Stimulated activated CD4-positive, alpha-beta T cell treated with anti-CD3 and anti-CD28 coated beads, Interleukin-2, amount 100 ng/mL, for 4 hours (primary cell): ENCODE data around the gene DOCK10.

Experiments
- DNase-seq: peaks from one replicate; pipeline ENCODE4 v3.0.0-alpha.2; 2020; ENCODE audit warnings: low read depth

The DOCK10 gene

DNA sequence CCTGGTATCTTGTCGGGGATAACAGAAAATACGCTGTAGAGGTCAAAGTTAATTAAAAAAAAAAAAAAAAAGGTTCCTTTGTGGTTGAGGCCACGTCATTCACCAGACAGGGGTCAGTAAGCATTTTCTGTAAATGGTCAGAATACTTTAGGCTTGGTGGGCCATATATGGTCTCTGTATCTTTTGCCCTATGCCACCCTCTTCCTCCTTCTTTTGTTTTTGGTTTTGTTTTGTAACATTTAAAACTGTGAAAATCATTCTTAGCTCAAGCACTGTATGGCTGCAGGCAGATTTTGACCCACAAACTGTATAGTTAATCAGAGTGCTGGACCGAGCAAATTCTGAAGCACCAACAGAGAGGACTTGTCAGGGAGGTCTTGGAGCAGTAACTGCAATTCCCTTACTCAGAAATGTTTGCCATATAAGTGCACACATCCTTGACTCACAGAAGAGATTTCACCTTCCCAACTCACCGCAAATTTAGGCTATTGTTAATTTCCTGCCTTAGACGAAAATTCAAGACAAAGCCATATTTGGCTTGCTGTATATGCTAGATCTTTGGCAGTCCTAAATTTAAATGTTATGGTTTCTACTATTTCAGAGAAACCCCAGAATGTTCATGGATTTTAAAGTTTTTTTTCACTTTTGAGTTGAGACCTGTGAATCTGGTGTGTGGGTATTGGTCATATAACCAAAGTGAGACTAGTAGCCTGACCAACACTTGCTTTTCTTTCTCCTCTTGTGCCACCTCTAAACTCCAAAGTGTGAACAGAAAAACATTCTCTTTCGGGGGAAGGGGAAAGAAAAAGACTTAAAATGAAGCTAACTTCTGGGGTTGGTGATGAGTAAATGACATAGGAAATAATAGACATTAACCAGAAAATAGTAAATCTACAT, 65.4 kb downstream of the DOCK10 start:
- no peak for DNase-seq

DNA sequence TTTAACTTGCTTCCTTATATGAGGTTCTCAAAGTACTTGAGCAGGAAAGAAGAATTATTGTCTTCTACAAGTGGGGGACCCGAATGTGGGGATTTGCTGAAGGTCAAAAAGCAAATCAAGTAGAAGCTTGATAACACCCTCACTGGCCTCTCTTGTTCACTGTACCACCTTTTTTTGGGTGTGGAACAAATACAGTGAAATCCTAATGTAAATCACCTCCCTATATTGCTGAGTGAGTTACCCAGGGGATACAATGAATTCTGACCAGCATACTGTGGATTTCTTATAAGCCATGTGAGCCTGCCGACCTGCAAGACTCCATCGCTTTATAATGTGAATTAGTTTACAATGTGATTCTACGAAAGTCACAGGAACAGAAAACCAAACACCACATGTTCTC, 66.5 kb downstream of the DOCK10 start:
- no peak for DNase-seq

DNA sequence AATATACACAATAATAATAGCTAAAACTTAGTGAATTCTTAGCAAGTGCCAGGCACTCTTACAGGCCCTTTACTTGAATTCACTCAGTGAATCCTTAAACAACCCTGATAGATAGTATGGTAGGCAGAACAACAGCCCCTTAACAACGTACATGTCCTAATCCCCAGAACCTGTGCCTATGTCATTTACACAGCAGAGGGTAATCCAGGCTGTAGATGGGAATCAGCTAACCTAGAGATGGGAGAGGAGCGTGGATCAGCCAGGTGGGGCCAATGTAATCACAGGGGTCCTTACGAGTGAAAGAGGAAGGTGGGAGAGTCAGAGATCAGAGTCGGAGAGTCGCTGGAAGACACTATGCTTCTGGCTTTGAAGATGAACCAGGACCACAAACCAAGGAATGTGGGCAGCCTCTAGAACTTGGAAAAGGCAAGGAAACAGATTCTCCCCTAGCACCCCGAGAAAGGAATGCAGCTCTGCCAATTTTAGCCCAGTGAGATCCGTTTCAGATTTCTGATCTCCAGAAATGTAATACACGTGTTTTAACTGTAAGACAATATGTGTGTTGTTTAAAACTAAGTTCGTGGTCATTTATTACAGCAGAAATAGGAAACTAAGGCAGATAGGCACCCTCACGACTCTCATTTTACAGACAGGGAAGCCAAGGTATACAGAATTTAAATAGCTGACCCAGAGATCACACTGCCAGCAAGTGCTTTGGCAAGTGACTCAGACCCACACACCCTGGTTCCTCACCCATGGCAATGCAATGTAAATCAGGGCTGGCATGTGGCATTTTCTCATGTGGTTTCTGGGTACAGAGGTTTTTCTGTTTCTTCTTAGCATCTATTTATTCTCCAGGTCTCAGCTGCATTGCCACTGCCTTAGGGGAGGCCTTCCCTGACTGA, 68.9 kb downstream of the DOCK10 start:
- no peak for DNase-seq

DNA sequence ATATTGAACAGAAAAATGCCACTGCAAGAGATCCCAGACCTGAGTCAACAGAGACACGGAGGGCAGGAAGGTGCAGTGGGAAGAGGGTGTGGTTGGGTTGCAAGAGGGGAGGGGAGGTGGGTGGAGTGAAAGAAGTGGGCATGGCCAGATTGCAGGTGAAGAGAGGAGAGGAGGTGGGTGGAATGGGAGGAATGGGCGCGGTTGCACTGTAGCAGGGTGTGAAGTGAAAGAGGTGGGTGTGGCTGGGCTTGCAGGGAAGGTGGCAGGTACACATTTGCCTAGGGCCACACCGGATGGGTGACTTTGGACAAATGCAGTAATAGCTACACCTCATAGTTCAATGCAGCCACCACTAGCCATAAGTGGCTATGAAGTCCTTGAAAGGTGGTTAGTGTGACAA, 71.1 kb downstream of the DOCK10 start:
- DNase-seq: no peak

DNA sequence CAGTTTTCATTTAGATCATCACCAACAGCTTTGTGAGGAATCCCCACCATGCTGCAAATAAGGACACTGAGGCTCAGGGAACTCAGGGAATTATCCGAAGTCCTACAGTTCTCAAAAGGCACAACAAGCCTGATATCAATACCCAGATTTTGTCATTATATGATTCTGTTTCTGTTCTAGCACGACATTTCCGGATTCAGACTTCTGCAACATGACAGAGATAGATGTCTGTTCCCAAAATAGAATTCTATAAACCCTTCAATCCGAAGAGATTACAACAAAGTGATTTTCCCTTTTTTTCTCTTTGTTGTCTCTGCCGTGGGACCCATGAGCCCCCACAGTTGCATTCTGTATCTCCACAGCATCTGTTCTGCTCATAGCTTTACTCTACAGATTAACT, 72.0 kb downstream of the DOCK10 start:
- DNase-seq: no peak

DNA sequence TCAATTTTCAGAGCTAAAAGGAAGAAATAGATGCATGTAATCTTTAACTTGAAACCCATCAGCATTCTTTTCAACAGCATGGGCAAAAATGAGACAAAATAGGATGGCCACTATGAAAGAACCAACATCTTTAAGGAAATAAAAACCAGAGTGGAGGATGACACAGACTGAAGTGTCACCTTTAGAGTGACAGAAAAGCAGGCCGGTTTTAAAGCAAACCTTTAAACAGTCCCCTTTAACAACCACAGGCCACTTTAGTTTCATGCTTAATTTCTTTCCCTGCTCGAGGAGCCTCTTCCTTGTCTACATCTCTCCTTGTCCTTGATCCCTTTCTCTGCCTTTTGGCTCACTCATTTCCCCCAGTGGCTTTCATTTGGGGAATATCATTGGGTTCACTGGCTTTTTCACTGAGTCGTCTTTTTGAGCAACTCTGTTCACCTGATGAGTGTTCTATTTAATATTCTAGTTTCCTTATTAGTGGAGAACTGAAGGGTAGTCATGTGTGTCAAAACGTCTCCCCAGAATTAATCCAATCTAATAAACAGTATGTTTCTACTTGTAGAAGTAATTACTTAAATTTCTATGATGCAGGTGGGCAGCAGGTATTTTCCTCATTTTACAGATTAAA, 72.5 kb downstream of the DOCK10 start:
- DNase-seq: no peak

DNA sequence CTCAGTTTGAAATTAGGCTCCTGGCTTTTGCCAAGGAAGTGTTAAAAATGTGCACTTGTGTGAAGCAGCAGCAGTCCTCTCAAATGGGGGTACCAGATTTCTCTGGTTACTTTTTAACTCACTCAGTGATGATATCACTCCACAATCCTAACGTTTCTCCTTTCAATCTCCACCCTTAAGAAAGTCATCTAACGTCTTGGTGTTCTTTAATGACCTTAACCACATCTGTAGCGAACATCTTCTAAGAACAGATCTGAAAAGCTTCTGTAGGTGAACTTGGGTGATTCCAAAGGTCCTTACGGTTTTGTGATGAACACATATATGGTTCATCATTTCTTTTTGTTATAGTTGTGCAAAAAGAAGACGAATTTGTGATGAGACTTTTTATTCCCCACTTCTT, 73.2 kb downstream of the DOCK10 start:
- no peak for DNase-seq

DNA sequence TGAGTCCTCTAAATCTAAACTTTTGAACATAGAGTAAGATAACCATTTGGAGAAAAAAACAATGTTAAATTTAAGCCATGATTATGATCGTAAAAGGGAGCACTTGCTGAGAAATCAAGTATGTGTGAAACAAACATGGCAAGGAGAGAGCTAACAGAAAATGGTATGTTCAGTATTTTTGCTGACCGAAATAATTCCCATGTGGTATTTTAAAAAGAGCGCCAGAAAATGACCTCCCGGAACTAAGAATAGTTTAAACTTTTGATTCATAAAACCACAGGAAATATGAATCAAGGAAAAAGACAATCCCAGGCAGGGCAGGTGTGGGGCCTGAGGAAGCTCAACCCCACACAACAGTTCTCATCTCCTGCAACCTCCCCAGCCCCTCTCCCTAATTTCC, 74.2 kb downstream of the DOCK10 start:
- DNase-seq: no peak

DNA sequence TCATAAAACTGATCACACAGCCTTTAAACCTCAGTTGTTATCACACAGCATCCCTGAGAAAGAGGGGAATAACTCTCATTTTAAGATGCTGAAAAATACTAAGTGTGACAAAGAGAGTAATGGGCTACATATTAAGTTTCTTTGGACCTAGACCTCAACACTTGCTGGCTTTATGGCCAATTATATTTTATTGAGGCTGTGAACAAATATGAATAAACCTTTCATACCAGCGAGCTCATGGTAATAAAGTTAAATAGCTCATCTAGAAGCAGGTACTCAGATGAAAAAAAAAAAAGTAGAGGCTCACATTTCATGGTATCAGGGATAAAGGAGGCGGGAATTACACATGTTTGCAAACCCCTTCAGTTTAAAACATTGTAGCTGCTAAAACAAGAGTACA, 75.7 kb downstream of the DOCK10 start:
- DNase-seq: no peak

DNA sequence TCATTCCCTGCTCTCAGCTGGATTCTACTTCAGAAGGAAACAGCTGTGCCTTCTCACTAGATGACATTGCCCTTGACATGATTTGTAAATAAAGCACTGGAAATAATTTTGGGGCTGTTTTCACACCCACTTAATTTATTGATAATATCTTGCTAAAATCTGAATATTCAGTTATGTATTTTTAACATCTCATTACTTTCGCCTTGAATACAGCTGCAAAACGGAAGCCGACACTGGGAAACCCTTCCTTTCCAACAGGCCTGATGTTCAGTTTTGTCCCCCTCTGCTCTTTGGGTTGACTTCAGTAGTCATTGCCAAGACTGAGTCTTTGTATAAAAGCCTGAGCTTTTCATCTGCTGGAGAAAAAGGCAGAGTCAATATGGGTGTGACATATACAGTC, 82.7 kb downstream of the DOCK10 start:
- no peak for DNase-seq

DNA sequence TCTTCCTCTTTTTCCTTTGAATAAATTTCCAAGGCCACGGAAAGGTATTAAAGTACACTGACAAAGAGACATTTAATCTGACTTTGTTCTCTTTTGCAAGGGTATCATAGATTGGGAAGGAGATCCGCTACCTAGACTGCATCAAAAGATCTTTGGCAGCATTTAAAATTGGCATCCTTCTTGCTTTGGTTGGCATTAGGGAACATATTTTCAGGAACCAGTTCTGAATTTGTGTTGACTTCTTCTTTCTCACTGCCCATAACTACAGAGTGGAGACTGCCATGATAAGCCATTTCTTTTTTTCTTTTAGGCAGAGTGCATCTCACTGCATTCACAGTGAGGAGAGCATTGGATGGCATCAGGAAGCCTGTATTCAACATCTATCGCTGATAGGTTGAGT, 83.4 kb downstream of the DOCK10 start:
- no peak for DNase-seq

DNA sequence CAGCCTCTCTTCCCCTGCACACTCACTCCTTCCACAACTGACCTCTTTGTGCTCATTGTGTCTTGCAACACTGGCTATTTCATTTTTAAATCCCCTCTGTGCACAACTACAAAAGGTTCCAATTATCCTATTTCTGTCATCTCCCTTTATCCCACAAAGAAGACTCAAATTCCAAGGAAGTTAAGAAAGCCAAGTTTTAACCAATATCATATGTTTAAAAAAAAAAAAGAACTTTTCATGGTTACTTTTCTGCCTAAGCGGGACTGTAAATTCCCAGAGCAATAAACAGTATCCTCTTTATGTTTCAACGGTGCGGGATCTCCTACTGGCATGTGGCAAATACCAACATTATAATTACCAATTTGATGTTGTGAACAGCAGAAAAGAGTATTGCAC, 83.8 kb downstream of the DOCK10 start:
- no peak for DNase-seq

DNA sequence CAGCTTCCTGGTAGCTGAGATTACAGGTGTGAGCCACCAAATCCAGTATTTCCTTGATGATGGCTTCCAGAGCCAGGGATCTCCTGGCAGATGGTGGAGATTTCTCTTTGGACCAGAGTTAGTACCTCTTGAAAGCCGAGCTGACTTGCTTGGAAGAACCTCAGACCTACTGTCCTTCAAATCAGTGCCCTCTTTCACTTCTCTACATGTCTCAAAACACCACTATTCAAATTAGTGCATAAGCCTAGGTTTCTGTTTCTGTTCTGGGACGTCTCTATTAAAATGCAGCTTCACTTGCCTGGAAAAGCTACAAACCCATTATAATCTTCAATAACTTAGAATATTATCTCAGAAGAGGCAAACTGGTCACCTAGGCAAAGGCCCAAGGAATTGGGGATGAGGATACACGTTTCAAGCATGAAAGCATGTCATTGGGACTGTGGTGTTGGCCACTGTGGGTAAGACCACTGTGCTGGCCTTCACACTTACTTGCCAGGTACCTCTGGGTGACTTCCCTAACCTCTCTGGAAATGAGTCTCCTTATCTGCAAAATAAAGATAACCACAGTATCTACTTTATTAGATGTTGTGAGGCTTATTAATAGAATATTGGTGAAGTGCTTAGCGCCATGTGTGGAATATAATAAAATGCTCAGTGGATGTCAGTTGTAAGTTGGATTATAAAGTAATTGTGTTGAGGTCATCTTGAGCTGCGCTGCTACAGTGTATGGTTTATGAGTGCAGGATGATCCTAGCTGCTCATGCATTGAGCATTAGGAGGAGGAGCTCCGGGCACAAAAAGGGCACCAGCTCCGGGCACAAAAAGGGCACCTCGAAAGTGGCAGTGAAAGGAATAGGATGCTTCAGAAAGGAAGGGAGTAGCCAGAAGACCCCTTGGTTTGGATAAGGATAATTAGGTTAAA, 84.5 kb downstream of the DOCK10 start:
- no peak for DNase-seq

DNA sequence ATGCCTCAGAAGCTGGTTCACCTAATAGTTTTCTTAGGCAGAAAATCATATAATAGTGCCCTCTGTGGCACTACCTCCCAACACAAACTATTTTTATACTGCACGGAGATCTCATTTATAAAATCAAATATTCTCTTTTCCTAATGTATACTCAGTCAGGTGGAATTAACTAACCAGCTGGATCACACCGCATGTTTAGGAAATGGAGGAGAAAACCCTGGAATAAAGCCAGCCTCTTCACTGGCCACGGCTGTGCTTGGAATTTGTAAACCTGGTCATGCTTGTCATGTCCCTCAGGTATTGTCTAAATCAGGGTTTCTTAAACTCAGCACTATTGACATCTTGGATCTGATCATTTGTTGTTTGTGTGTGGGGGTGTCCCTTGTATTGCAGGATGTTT, 85.6 kb downstream of the DOCK10 start:
- DNase-seq: no peak

DNA sequence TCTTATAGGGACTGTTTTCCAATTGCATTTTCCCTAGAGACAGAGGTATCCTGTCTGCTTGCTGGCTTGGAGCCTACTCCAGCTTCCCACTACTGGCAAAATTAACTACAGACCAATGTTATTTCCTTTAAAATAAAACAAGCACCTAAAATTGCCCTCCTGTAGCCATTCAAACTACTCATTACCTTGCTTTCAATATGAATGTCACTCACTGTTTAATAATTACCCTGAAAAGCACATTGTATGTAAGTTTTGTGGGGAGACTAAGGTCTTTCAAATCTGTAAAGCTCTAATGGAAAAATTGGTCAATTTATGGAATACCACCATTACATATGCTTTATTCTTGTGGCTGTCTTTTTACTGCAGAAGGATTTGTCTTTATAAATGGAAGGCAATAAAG, 87.3 kb downstream of the DOCK10 start:
- no peak for DNase-seq

DNA sequence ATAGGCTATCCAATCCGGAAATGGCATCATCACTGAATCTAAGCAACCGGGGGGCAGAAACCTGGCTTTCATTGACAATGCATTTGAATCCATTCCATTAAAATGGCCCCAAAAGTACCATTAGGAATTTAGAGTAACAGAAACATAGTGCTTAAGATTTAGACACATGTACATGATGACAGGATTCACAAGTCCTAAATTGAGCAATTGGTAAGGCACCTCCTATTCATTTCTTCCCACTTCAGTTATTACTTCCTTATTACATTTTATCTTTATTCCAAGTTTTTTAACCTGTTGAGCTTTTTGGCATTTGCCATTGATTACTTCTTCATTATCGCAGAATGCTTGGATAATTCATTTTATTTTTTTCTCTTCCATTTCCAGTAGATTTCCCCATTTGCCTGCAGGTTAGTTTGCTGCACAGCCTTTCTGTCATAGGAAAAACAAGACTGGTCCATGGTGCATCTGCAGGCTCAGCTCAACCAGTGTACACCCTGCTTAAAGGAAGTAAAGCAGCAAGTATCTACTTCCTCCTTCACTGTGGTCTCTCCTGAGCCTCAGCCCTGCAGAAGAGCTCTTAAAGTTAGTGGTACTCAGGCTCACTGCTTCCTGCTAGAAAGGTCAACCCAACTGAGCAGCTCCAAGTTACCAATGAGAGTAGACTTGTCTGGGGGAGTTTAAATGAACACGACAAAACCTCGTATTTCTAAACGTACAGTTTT, 89.2 kb downstream of the DOCK10 start:
- DNase-seq: no peak

DNA sequence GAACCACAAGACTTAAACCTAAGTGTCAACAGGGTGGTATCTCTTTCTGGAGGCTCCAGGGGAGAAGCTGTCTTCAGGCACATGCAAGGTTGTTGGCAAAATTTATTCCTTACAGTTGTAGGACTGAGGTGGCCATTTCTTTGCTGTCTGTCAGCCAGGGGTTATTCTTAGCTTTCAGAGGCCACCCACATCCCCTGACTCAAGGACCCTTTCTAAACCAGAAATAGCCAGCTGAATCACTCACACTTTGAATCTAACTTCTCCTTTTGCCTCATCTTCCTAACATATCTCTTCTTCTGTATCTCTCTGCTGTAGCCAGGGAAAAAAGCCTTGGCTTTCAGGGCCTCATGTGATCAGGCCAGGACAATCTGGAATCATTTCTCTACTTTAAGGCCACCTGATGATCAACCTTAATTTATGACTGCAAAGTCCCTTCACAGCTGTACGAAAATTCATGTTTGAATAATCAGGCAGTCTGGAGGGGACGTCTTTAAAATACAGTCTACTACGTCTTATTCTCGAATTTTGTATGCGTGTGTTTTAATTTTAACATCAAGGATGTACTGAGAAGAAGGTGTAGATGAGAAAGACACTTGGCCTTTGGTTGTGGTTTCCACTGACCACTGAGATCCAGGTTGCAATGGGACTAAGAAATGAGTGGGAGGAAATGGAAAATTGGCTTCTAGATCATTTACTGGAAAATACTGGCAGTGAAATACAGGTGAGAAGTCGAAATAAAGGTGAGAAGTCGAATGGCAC, 90.4 kb downstream of the DOCK10 start:
- no peak for DNase-seq

DNA sequence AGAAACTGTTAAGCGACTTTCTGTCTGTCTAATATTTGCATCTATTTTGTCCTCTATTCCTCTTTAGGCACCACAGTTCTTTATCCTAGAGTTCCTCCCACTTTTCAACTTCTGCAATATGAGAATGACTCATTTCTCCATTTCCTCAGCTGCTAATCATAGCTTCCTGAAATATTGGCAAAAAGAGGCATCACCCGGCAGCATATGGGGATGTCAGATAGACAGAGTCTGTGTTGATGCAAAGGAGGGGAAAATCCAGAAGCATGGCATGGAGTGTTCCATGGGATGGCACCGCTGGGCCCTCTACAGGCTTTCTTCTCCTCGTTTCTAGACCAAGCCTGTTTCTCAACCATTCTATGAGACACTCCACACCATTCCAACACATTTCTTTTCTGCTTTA, 93.4 kb downstream of the DOCK10 start:
- DNase-seq: no peak

DNA sequence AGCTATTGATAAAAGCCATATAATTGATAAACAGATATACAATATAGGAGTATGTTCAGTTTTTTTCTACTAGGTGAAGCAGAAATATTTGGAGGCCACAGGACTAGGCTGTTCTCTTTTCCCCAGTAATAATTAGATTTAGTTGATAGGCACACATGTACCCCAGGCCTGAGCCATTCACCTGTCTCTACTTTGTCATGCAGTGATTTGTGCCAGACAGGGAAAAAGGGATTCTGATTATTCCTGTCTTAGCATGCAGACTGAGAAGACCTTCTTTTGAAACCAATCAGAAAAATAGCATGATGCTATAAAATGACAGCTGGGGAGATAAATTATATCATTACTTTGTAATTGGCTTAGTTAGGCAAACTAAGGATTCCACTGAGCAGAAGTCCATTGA, 94.3 kb downstream of the DOCK10 start:
- DNase-seq: no peak

DNA sequence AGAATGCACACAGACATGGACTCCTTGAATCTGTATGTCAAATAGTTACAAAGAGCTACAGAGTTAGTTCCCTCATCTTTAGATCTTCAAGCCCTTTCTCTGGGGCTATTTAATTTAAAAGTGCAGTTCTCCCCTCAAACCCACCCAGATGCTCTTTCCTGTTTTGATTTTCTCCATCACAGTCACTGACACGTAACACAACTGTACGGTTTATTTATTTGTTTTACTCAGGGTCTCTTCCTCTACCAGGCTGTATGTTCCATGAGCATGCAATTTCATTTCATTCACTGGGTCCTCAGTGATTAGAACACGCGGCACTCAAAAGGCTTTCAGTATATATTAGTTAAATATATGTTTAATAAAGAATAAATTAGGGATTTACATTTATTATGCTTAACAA, 94.7 kb downstream of the DOCK10 start:
- no peak for DNase-seq
